Progenitor cell of endocrine pancreas (in vitro differentiated cells): ENCODE measurements around the gene SUCO. TPM values are rescaled to one million over a fixed set of nuclear protein-coding genes. Genes with fewer than 3 reads are reported as not detected.

Experiments used
- DNase-seq: peaks from one replicate; pipeline ENCODE4 v3.0.0; 2021; ENCODE audit warnings: low spot score; ENCODE audit not compliant: unreplicated experiment
- H3K27ac Mint-ChIP-seq: 2 replicates; pipeline ENCODE4 v1.8.0; 2021; ENCODE audit warnings: mild to moderate bottlenecking, moderate library complexity, mixed read lengths
- H3K27me3 Mint-ChIP-seq: 2 replicates; pipeline ENCODE4 v1.8.0; 2021; ENCODE audit warnings: mixed read lengths
- H3K36me3 Mint-ChIP-seq: 2 replicates; pipeline ENCODE4 v1.8.0; 2022; ENCODE audit warnings: mixed read lengths; ENCODE audit not compliant: insufficient read depth
- H3K4me1 Mint-ChIP-seq: 2 replicates; pipeline ENCODE4 v1.8.0; 2021; ENCODE audit warnings: low read depth, mixed read lengths
- H3K4me3 Mint-ChIP-seq: 2 replicates; pipeline ENCODE4 v1.8.0; 2021; ENCODE audit warnings: low read depth, mild to moderate bottlenecking, moderate library complexity, mixed read lengths
- H3K9me3 Mint-ChIP-seq: 2 replicates; pipeline ENCODE4 v1.8.0; 2021; ENCODE audit warnings: low read depth, mixed read lengths
- total RNA-seq: library from RNA; stranded (reverse); gene quantifications from 2 replicates; pipeline ENCODE4 v1.2.1, GENCODE V29; 2021
- TF ChIP-seq, protein P1 (sequence below): fragments of 200-600 bp; sonication (generic); IDR thresholded peaks from one replicate; pipeline ENCODE4 v1.5.0; 2021; ENCODE audit warnings: antibody characterized with exemption, mild to moderate bottlenecking; ENCODE audit not compliant: unreplicated experiment

Gene SUCO
- total RNA-seq, 1 donor from 2014 or later = 58.0 TPM

DNA sequence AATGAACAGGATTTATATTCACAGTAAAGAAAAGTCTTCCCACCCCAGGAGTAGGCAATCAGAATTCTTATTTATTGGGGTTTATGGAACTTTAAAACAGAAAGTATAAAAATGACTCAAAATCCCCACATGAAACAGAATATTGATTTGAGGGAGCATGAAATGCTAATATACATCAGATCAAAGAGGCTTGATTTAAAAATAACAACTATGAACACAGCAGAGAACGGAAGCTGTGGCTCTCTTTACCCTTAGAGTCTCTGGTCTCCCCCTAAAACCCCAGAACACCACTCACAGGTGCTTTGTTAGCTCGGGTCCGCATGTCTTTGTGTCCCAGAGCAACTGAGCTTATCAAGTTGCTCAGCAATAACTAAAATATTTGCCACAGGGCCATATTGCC is 94.8 kb downstream of the SUCO start:
- Mint-ChIP-seq H3K4me3 (no peak overlapping the region), H3K36me3 (no peaks in the 10 kb centered on the region), H3K4me1 (peaks cover 6% of the 10 kb centered on the region), H3K27ac (no peak overlapping the region), H3K9me3 (peaks cover 9% of the 10 kb centered on the region), H3K27me3 (no peaks in the 10 kb centered on the region)
- TF ChIP-seq, protein P1, sequence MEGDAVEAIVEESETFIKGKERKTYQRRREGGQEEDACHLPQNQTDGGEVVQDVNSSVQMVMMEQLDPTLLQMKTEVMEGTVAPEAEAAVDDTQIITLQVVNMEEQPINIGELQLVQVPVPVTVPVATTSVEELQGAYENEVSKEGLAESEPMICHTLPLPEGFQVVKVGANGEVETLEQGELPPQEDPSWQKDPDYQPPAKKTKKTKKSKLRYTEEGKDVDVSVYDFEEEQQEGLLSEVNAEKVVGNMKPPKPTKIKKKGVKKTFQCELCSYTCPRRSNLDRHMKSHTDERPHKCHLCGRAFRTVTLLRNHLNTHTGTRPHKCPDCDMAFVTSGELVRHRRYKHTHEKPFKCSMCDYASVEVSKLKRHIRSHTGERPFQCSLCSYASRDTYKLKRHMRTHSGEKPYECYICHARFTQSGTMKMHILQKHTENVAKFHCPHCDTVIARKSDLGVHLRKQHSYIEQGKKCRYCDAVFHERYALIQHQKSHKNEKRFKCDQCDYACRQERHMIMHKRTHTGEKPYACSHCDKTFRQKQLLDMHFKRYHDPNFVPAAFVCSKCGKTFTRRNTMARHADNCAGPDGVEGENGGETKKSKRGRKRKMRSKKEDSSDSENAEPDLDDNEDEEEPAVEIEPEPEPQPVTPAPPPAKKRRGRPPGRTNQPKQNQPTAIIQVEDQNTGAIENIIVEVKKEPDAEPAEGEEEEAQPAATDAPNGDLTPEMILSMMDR = no peak
- no peak for DNase-seq

DNA sequence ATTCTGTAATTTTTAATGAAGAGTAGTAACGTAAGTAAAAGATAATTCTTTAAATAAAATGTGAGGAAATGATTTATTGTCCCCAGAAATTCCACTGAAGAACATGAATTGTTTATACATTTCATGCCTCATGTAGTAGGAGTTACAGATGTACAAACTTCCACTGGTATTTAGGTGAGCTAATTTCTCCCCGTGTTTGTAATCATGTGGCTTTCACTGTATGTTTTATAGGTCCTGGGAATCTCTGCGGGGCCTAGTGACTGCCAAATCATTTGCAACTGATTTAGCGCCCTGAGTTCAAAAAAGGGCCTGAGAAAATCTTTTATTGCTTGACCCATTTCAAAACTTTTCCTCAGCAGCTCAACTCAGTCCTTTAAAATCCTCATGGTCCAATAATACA is 95.5 kb downstream of the SUCO start:
- no peak for DNase-seq

DNA sequence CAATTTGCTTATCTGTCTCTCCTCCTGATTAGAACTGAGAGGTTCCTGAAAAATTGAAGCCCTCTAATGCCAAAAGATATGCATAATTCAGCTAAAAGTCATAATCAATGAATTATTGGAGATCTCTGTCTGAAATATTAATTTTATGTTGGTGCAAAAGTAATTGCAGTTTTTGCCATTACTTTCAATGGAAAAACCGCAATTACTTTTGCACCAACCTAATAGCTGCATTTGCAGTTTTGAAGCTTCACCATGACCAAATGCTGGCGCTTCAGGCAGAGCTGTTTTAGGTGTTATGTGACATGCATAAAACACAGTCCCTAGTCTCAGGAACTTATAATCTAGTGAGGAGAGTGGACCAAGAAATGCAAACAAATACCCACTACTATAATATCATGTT is 96.2 kb downstream of the SUCO start:
- Mint-ChIP-seq H3K9me3 (peaks cover 9% of the 10 kb centered on the region), H3K27me3 (no peaks in the 10 kb centered on the region), H3K4me1 (peaks cover 6% of the 10 kb centered on the region), H3K27ac (no peak overlapping the region), H3K4me3 (no peak overlapping the region), H3K36me3 (no peaks in the 10 kb centered on the region)
- TF ChIP-seq, protein P1 = no peak
- DNase-seq = no peak

More for the DNA sequence above, 95.5 kb downstream of the SUCO start:
- Mint-ChIP-seq H3K27ac (no peak overlapping the region), H3K4me3 (no peak overlapping the region), H3K36me3 (no peaks in the 10 kb centered on the region), H3K27me3 (no peaks in the 10 kb centered on the region), H3K9me3 (peaks cover 9% of the 10 kb centered on the region), H3K4me1 (peaks cover 6% of the 10 kb centered on the region)
- TF ChIP-seq, protein P1 = no peak

DNA sequence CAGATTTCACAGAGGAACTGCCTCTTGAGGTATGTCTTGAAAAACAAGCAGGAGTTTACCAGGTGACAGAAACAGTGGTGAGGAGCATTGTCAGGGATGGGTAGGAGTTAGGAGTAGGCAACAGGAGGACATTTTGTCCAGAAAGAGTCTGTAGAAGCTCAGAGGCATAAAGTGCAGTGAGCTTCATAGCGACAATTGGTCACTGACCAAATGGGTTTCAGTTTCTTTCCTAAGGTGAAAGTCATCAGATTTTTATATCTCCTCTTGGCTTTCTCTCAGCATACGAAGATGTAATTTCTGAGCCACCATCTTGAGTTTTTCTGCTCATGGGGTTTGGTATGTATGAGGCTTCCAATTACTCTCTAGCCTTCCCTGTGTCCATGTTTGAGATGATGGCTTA is 96.7 kb downstream of the SUCO start:
- Mint-ChIP-seq H3K27ac (no peak overlapping the region), H3K27me3 (no peaks in the 10 kb centered on the region), H3K4me1 (peaks cover 6% of the 10 kb centered on the region), H3K9me3 (peaks cover 9% of the 10 kb centered on the region), H3K4me3 (no peak overlapping the region), H3K36me3 (no peaks in the 10 kb centered on the region)
- DNase-seq = no peak
- TF ChIP-seq, protein P1 = no peak

DNA sequence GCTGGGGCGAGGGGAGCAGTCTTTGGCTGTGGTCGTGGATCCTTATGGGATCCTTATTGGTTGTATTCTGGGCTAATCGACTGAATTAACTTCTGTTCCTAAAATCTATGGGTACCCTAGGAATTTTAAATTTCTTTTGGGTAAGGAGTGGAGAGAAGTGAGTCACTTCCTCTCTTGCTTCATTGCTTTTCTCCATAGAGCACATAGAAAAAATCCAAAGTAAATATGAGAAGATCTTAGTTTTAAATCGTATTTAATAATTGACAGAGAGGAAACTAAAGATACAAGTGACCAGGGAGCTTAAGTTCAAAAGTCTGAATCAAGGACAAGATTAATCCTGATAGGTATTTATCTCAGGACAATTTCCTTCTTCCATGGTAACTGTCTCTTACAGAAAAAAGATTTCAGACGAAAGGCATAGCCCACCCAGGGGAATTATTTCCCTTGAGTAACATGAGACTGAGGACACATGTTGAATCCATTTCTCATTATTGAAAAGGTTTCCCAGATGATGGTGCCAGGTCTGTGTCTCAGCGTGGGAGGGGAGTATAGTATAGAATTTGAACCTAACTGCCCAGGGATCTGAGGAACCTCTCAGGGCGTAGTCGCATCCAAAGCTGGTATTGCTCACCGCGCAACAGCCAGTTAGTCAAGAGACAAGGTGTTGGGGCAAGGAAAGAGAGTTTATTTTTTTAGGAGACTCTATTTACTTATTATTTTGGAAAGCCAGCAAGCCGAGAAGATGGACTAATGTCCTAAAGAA is 97.3 kb downstream of the SUCO start:
- H3K4me3 Mint-ChIP-seq = no peak overlapping the region

More for the DNA sequence above, 97.3 kb downstream of the SUCO start:
- DNase-seq = no peak
- Mint-ChIP-seq H3K4me1 (peaks cover 6% of the 10 kb centered on the region), H3K27me3 (no peaks in the 10 kb centered on the region), H3K9me3 (peaks cover 9% of the 10 kb centered on the region), H3K36me3 (no peaks in the 10 kb centered on the region), H3K27ac (no peak overlapping the region)
- TF ChIP-seq, protein P1 = no peak
